Esophagus (tissue), 2 donors: ENCODE results near the gene RAB34. TPM values are rescaled to one million over a fixed set of nuclear protein-coding genes. Genes with fewer than 3 reads are reported as not detected.
A peak's percentile ranks its signal among the peaks of the same experiment; 100 is the strongest.

Experiments
- H3K27ac ChIP-seq, 2 donors: one replicate each; pipeline ENCODE4 v1.5.1; 2013; ENCODE audit warnings: low read depth in 2 of 2, mild to moderate bottlenecking in 2 of 2, inconsistent platforms in 1 of 2, low read length in 1 of 2, moderate library complexity in 1 of 2
- H3K27me3 ChIP-seq, 2 donors: one replicate each; pipeline ENCODE4 v1.6.1; 2013; ENCODE audit warnings: low read length in 2 of 2, control low read depth in 1 of 2, mild to moderate bottlenecking in 1 of 2; ENCODE audit not compliant: insufficient read depth in 2 of 2, control insufficient read depth in 1 of 2
- H3K36me3 ChIP-seq, 2 donors: one replicate each; pipeline ENCODE4 v1.6.1; 2013; ENCODE audit warnings: low read length in 1 of 2; ENCODE audit not compliant: control insufficient read depth in 2 of 2, insufficient read depth in 2 of 2
- H3K4me1 ChIP-seq, 2 donors: one replicate each; pipeline ENCODE4 v1.6.1; 2013; ENCODE audit warnings: low read length in 1 of 2; ENCODE audit not compliant: control insufficient read depth in 2 of 2, insufficient read depth in 2 of 2
- H3K4me3 ChIP-seq, 2 donors: one replicate each; pipeline ENCODE4 v1.5.1; 2013; ENCODE audit warnings: low read length in 2 of 2, mild to moderate bottlenecking in 2 of 2, low read depth in 1 of 2, moderate library complexity in 1 of 2
- H3K9me3 ChIP-seq, 2 donors: one replicate each; pipeline ENCODE4 v1.6.1; 2013; ENCODE audit warnings: mild to moderate bottlenecking in 2 of 2, low read depth in 1 of 2, low read length in 1 of 2, moderate library complexity in 1 of 2; ENCODE audit not compliant: control insufficient read depth in 2 of 2, insufficient read depth in 1 of 2
- WGBS, 2 donors: extraction: QIAGEN DNeasy Blood & Tissue Kit; methylation state at CpG; one replicate each; pipeline ENCODE4 v1.1.7; 2013; 5-methylcytosine and 5-hydroxymethylcytosine counted together
- polyA plus RNA-seq, 2 donors: library from polyadenylated mRNA; stranded (reverse); fragments of 200-250 nt; gene quantifications; one replicate each; pipeline ENCODE4 v1.2.3, GENCODE V29; 2013
- donor health status: healthy with polysubstance abuse.
- donor health status: Bipolar disorder and iron deficiency.

RAB34 gene, protein sequence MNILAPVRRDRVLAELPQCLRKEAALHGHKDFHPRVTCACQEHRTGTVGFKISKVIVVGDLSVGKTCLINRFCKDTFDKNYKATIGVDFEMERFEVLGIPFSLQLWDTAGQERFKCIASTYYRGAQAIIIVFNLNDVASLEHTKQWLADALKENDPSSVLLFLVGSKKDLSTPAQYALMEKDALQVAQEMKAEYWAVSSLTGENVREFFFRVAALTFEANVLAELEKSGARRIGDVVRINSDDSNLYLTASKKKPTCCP
- 10 to 100 TPM; 31.5 to 42.2 TPM for polyA plus RNA-seq

- Histone ChIP-seq H3K9me3 (no peaks in the 10 kb centered on the region), H3K4me3 (peak within 1 kb of the TSS; percentile 50 to 51), H3K36me3 (peaks cover 0 to 24% of the 10 kb centered on the region in 2 donors), H3K27me3 (no peaks in the 10 kb centered on the region), H3K4me1 (peaks cover 0 to 2% of the 10 kb centered on the region in 2 donors), H3K27ac (peak within 1 kb of the TSS; percentile 84 to 86)
- WGBS, 2 donors, result 5 to 10% methylated on average over 44 to 60 of the region's 60 CpGs
Measured at GRCh38 chr17:28717578-28718332, at the start of gene RAB34. Gene RAB34, minus strand, starts transcription at chr17:28717868. Its CDS starts 602 bp downstream, at chr17:28717266.

DNA sequence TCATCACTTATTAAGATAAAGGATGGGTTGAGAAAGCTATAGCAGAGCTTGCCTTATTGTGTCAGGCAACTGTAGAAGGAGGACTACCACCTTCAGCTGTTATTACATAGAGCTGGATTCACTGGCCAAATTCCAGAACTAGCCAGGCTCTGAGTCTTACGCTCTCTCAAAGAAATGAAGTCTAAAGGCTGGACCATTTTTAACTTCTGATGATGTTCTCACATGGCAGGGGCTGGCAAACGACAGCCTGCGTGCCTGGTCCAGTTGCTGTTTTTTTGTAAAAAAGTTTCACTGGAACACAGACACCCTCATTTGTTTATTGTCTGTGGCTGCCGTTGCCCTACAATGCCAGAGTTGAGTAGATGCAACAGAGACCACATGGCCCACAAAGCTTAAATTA lies 47.4 kb upstream of the RAB34 start:
- H3K9me3 ChIP-seq, result no peaks in the 10 kb centered on the region
- 77 to 81% methylated on average over 4 of the region's 4 CpGs for WGBS, 2 donors
- H3K27ac ChIP-seq, result no peak overlapping the region

DNA sequence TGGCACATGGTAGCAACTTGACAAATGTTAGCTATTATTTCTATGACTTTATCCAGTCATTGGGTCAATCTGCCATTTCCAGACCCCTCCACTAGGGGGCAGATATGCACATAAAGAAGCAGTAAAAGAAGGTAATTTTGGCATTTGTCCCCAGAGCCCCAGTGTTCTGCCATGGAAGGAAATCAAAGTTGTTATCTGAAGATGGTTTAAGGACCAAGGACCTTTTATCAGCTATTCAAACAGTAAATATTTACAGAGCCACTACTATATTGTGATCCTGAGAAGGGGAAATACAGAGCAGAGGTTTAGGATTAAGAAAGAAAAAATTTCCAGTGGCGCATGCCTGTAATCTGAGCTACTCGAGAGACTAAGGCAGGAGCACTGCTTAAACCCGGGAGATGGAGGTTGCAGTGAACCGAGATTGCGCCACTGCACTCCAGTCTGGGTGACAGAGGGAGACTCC lies 46.2 kb upstream of the RAB34 start:
- no peaks in the 10 kb centered on the region for H3K27me3 ChIP-seq
- no peaks in the 10 kb centered on the region for H3K9me3 ChIP-seq
- H3K36me3 ChIP-seq, result peaks cover 0 to 10% of the 10 kb centered on the region in 2 donors
- no peaks in the 10 kb centered on the region for H3K4me1 ChIP-seq
- H3K4me3 ChIP-seq, result no peak overlapping the region
- H3K27ac ChIP-seq, result no peak overlapping the region
- 53 to 69% methylated on average over 5 of the region's 5 CpGs for WGBS, 2 donors

More for the DNA sequence above, 47.4 kb upstream of the RAB34 start:
- Histone ChIP-seq H3K36me3 (peaks cover 0 to 2% of the 10 kb centered on the region in 2 donors), H3K4me1 (no peaks in the 10 kb centered on the region), H3K27me3 (no peaks in the 10 kb centered on the region), H3K4me3 (no peak overlapping the region)

- Histone ChIP-seq H3K27me3 (no peaks in the 10 kb centered on the region), H3K9me3 (no peaks in the 10 kb centered on the region), H3K4me3 (no peak overlapping the region), H3K27ac (no peak overlapping the region), H3K4me1 (peaks cover 0 to 2% of the 10 kb centered on the region in 2 donors), H3K36me3 (peaks cover 0 to 15% of the 10 kb centered on the region in 2 donors)
- 76 to 85% methylated on average over 1 of the region's 1 CpG for WGBS, 2 donors
Measured at GRCh38 chr17:28763137-28763799, 45.6 kb upstream of the RAB34 start.

GRCh38 chr17:28760601-28761562 lies 43.2 kb upstream of the RAB34 start:
- WGBS, 2 donors, result 43 to 45% methylated on average over 9 of the region's 9 CpGs
- Histone ChIP-seq H3K9me3 (no peaks in the 10 kb centered on the region), H3K4me3 (no peak overlapping the region), H3K36me3 (peaks cover 0 to 15% of the 10 kb centered on the region in 2 donors), H3K27ac (no peak overlapping the region), H3K27me3 (no peaks in the 10 kb centered on the region), H3K4me1 (peaks cover 0 to 2% of the 10 kb centered on the region in 2 donors)

GRCh38 chr17:28759256-28759865 lies 41.7 kb upstream of the RAB34 start:
- H3K4me3 ChIP-seq, result no peak overlapping the region
- H3K27me3 ChIP-seq, result no peaks in the 10 kb centered on the region
- H3K4me1 ChIP-seq, result peaks cover 0 to 2% of the 10 kb centered on the region in 2 donors
- no peaks in the 10 kb centered on the region for H3K9me3 ChIP-seq
- H3K27ac ChIP-seq, result no peak overlapping the region
- H3K36me3 ChIP-seq, result peaks cover 0 to 15% of the 10 kb centered on the region in 2 donors
- 89 to 94% methylated on average over 18 of the region's 18 CpGs for WGBS, 2 donors

GRCh38 chr17:28758411-28759121 lies 40.9 kb upstream of the RAB34 start:
- Histone ChIP-seq H3K4me1 (peaks cover 0 to 2% of the 10 kb centered on the region in 2 donors), H3K36me3 (peaks cover 0 to 15% of the 10 kb centered on the region in 2 donors), H3K27me3 (no peaks in the 10 kb centered on the region), H3K27ac (no peak overlapping the region), H3K9me3 (no peaks in the 10 kb centered on the region), H3K4me3 (no peak overlapping the region)
- WGBS, 2 donors, result 90 to 93% methylated on average over 32 of the region's 32 CpGs

DNA sequence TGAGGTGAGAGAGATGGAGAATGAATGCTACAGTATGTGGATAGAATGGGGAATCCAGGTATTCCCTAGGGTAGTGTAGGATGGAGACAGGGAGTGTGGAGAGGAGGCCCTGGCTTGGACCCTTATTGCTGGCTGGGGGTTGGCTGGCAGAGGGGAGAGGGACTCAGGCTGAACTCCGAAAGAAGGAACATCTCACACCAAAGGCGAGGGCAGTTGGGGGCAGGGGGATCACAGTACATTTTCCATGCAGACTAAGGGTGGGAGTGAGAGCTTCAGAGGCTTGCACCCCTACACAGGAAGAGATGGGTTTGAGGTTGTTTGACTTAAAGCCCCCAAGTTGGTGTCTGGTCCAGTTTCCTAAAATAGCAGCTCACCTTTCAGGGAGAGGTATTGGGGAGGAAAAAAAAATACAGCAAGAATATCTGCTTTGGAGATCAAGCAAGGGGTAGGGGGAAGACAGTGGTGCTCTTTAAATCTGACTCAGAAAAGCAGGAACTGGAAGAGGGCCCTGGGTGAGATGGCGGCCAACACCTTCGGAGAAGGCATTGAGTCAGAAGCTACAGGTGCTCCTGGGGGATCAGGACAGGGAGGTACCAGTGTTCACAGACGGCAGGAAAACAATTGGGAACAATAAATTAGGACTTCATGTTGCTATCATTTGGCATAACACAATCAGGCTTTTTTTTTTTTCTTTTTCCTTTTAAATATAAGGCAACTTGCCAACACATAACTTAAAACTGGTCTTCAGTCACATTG lies 38.6 kb upstream of the RAB34 start:
- no peaks in the 10 kb centered on the region for H3K27me3 ChIP-seq
- H3K4me1 ChIP-seq, result peaks cover 0 to 2% of the 10 kb centered on the region in 2 donors
- peaks cover 0 to 18% of the 10 kb centered on the region in 2 donors for H3K36me3 ChIP-seq
- H3K9me3 ChIP-seq, result no peaks in the 10 kb centered on the region
- no peak overlapping the region for H3K4me3 ChIP-seq
- no peak overlapping the region for H3K27ac ChIP-seq
- 57 to 60% methylated on average over 5 of the region's 5 CpGs for WGBS, 2 donors
